T-helper 2 cell treated with Interferon-gamma antibody and Interleukin-4, amounts not matched to agents 100 ng/mL and 5 ng/mL, for 36 hours (primary cell): ENCODE measurements around the gene GBP5. TPM values are rescaled to one million over a fixed set of nuclear protein-coding genes. Genes with fewer than 3 reads are reported as not detected.

ENCODE experiments used
- total RNA-seq: library from RNA; stranded (reverse); gene quantifications from 2 replicates; pipeline ENCODE4 v1.2.3, GENCODE V29; 2022

Gene GBP5
- total RNA-seq, 1 donor from 2014 or later = 239 TPM

Other genes with a start within 250 kb of the GBP5 start
- gene GBP3, start 250.0 kb downstream of the GBP5 start, total RNA-seq = 34.0 and 34.5 TPM in 2 replicates
- gene GBP1, start 207.7 kb downstream of the GBP5 start, total RNA-seq = 219 and 222 TPM in 2 replicates
- gene GBP2, start 146.7 kb downstream of the GBP5 start, total RNA-seq = 131 and 132 TPM in 2 replicates
- not detected in 2 replicates for gene GBP7, start 96.9 kb downstream of the GBP5 start, total RNA-seq
- gene GBP4, start 73.9 kb downstream of the GBP5 start, total RNA-seq = 75.4 and 76.5 TPM in 2 replicates
- gene GBP6, start 91.2 kb upstream of the GBP5 start, total RNA-seq = 0.34 and 0.36 TPM in 2 replicates